Measurements from ENCODE around the gene ADCY7.

GRCh38 chr16:50272687-50273381 is 6.5 kb downstream of the ADCY7 start:
- TF ChIP-seq, protein P1, sequence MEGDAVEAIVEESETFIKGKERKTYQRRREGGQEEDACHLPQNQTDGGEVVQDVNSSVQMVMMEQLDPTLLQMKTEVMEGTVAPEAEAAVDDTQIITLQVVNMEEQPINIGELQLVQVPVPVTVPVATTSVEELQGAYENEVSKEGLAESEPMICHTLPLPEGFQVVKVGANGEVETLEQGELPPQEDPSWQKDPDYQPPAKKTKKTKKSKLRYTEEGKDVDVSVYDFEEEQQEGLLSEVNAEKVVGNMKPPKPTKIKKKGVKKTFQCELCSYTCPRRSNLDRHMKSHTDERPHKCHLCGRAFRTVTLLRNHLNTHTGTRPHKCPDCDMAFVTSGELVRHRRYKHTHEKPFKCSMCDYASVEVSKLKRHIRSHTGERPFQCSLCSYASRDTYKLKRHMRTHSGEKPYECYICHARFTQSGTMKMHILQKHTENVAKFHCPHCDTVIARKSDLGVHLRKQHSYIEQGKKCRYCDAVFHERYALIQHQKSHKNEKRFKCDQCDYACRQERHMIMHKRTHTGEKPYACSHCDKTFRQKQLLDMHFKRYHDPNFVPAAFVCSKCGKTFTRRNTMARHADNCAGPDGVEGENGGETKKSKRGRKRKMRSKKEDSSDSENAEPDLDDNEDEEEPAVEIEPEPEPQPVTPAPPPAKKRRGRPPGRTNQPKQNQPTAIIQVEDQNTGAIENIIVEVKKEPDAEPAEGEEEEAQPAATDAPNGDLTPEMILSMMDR (conservative IDR thresholded peaks at IDR 0.05 in 1 of 2, IDR thresholded peaks at IDR 0.05 in 1 of 2; ENCODE audit: low read depth in 1 of 2, low read length in 2 of 2) = no peak
- TF ChIP-seq EZH2 (IDR thresholded peaks at IDR 0.05; ENCODE audit: low read length, missing control alignments) = no peak
